Measurements from ENCODE around the gene MAP1LC3B.
"Not testable (repeated sequence)": the region's sequence is repeated elsewhere in the genome, so short reads cannot be mapped to it uniquely, and the experiment has no call there.

MAP1LC3B gene

GRCh38 chr16:87358696-87359095, 33.4 kb upstream of the MAP1LC3B start:
- in situ Hi-C loops (cut with HindIII; ENCODE audit: low pct_ligation_motif_present, low pct_unique_long_range_greater_than_20kb, low sequenced_read_pairs), result no loop called here

DNA sequence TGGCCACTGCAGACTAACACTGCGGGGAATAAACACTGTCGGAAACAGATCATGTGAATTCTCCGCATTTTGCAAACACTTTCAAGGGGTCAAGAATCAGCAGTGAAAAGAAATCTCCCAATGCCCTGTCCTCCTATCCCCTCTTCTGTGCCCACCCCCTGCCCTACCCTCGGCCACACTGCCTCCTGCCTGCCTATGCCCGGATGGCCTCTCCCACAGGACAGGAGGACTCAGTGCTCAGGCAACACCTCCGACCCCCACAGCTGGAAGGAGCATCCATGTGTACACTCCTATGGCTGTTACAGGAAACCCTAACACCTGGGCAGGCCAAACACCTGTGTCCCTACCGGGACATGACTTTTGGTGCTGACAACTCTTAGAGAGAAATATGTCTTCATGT, 33.0 kb upstream of the MAP1LC3B start:
- in situ Hi-C loops (cut with HindIII; ENCODE audit: low pct_ligation_motif_present, low pct_unique_long_range_greater_than_20kb, low sequenced_read_pairs), result no loop called here
- no peak for DNase-seq

More at GRCh38 chr16:87358696-87359095, 33.4 kb upstream of the MAP1LC3B start:
- no peak for DNase-seq

DNA sequence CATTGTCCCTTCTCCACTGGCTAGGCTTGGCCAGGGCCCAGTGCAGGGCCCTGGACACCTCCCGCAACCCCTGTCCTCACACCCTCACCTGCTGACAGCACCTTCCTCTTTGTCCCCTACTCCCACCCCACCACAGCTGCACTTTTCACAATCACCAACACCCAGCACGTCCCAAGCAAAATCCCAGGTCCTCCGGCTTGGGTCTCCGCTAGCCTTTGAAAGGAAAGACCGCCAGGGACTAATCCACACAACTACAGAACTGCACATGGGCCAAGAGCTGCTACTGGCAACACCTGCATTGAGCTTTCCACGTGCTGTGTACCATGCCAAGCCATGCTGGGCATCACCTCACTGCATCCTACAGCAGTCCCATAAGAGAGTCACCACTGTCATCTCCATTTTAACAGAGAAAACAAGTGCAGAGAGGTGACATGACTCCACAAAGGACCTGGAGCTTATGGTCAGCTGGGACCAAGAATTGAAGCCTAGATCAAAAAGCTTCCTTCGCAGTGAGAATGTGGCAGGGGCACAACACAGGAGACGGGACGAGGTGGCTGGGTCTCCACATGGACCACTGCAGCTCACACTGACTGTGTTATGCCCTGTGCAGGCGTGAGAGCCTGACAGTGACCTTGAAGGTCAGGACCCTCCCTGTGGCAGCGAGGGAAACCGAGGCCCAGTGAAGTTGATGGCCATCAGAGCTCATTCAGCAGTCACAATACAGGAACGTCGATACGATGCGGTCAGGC, 31.1 kb upstream of the MAP1LC3B start:
- no peak for DNase-seq
- in situ Hi-C loops (cut with HindIII; ENCODE audit: low pct_ligation_motif_present, low pct_unique_long_range_greater_than_20kb, low sequenced_read_pairs), result no loop called here

DNA sequence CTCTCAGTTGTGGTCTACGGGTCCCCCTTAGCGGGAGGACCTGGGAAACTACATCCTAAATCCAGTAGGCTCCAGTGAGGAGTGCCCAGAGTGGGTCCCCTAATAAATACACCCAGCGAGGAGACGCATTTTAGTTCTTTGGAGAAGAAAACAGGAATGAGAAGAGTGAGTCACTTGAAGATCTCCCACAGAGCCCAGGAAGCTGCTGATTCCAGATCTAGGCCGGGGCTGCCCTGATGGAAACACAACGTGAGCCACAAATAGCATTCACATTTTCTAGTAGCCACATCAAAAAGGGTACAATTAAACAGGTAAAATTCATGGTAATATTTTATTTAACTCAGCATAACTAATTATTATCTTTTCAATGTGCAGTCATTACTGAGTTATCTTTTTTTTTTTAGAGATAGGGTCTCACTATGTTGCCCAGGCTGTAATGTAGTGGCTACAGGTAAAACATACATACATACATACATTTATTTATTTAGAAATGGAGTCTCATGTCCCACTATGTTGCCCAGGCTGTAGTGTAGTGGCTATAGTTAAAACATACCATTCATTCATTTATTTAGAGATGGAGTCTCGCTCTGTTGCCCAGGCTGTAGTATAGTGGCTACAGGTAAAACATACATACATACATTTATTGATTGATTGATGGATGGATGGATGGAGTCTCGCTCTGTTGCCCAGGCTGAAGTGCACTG, 30.1 kb upstream of the MAP1LC3B start:
- in situ Hi-C loops (cut with HindIII; ENCODE audit: low pct_ligation_motif_present, low pct_unique_long_range_greater_than_20kb, low sequenced_read_pairs), result no loop called here

GRCh38 chr16:87362828-87363559, 29.1 kb upstream of the MAP1LC3B start:
- DNase-seq; in situ Hi-C loops (cut with HindIII; ENCODE audit: low pct_ligation_motif_present, low pct_unique_long_range_greater_than_20kb, low sequenced_read_pairs): not testable (repeated sequence)

More for the DNA sequence above, 30.1 kb upstream of the MAP1LC3B start:
- no peak for DNase-seq

DNA sequence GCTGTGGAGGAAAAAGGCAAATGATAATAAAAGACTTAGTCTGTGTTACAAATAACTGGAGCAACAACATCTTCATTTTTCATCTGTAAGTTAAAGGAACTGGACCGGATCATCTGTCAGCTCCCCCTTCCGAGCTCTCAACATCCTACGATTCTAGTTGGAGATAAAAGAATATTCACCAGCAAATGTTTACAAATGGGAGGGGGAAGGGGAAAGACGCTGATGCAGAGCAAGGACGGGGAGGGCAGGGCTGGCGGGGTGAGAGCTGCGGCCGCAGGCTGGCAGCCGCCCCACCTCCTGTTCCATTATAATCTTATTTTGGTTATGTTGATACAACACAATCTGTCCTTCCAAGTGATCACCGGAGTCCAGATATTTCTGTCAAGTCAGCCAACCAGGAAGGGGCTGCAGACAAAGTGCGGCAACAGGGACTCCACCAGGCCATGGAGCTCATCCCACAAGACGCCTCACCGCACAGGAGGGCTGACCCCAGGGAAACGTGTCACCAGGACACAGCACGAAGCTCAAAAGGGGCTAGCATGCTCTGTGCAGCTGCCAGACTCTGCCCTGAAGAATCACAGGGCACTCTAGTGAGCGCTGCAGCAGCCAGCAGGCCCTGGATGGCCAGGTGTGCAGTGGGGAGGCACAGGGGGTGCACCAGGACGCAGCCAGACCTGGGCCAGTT, 28.2 kb upstream of the MAP1LC3B start:
- no peak for DNase-seq
- in situ Hi-C loops (cut with HindIII; ENCODE audit: low pct_ligation_motif_present, low pct_unique_long_range_greater_than_20kb, low sequenced_read_pairs), result no loop called here

DNA sequence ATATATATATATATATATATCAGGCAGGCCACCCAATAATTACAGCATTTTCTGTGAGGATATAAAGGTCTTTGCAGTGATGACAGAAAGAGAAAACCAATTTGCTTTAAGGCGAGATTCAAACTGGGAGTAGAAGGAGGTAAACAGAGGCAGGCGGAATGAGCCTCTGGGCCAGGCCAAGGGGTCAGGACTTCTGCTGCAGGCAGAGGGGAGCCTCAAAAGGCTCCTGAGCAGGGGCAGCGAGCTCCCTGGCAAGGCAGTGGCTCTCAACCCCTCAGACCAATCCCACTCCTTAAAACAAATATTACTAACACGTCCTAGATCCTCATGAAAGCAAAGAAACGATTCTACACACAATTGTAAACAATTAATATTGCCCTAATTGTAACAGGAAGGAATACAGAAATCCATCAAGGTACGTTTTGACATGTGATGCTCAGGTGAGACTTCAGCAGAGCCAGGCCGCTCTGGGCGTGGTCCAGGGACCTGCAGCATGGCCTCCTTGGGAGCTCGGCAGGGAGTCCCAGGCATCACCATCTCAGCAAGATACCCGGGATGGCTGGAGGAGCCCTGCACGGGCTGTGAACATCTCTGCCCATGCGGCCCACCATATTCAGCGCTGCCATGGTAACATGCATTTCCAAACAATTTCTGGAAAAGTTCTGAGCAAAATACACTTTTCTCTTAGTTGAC, 27.0 kb upstream of the MAP1LC3B start:
- in situ Hi-C loops (cut with HindIII; ENCODE audit: low pct_ligation_motif_present, low pct_unique_long_range_greater_than_20kb, low sequenced_read_pairs), result no loop called here
- DNase-seq, result no peak

- in situ Hi-C loops (cut with HindIII; ENCODE audit: low pct_ligation_motif_present, low pct_unique_long_range_greater_than_20kb, low sequenced_read_pairs), result no loop called here
- no peak for DNase-seq
These were observed 25.8 kb upstream of the MAP1LC3B start for GRCh38 chr16:87366288-87366687.

DNA sequence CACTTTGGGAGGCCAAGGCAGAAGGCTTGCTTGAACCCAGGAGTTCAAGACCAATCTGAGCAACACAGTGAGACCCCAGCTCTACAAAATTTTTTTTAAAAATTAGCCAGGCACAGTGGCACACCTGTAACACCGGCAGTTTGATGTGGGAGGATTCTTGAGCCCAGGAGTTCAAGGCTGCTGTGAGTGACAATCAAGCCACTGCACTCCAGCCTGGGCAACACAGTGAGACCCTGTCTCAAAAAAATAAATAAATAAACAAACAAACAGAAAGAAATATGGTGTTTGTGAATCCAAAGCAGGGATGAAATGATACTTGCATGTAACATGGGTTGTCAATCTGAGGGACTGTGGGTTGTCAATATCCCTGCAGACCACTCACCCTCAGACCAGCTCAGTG, 25.2 kb upstream of the MAP1LC3B start:
- DNase-seq, result no peak

GRCh38 chr16:87367529-87367928, 24.6 kb upstream of the MAP1LC3B start:
- no peak for DNase-seq
- in situ Hi-C loops (cut with HindIII; ENCODE audit: low pct_ligation_motif_present, low pct_unique_long_range_greater_than_20kb, low sequenced_read_pairs), result no loop called here

More for the DNA sequence above, 25.2 kb upstream of the MAP1LC3B start:
- in situ Hi-C loops (cut with HindIII; ENCODE audit: low pct_ligation_motif_present, low pct_unique_long_range_greater_than_20kb, low sequenced_read_pairs), result no loop called here

GRCh38 chr16:87368029-87368770, 23.9 kb upstream of the MAP1LC3B start:
- in situ Hi-C loops (cut with HindIII; ENCODE audit: low pct_ligation_motif_present, low pct_unique_long_range_greater_than_20kb, low sequenced_read_pairs), result no loop called here
- no peak for DNase-seq

GRCh38 chr16:87369117-87369765, 22.9 kb upstream of the MAP1LC3B start:
- DNase-seq, result no peak
- in situ Hi-C loops (cut with HindIII; ENCODE audit: low pct_ligation_motif_present, low pct_unique_long_range_greater_than_20kb, low sequenced_read_pairs), result no loop called here

DNA sequence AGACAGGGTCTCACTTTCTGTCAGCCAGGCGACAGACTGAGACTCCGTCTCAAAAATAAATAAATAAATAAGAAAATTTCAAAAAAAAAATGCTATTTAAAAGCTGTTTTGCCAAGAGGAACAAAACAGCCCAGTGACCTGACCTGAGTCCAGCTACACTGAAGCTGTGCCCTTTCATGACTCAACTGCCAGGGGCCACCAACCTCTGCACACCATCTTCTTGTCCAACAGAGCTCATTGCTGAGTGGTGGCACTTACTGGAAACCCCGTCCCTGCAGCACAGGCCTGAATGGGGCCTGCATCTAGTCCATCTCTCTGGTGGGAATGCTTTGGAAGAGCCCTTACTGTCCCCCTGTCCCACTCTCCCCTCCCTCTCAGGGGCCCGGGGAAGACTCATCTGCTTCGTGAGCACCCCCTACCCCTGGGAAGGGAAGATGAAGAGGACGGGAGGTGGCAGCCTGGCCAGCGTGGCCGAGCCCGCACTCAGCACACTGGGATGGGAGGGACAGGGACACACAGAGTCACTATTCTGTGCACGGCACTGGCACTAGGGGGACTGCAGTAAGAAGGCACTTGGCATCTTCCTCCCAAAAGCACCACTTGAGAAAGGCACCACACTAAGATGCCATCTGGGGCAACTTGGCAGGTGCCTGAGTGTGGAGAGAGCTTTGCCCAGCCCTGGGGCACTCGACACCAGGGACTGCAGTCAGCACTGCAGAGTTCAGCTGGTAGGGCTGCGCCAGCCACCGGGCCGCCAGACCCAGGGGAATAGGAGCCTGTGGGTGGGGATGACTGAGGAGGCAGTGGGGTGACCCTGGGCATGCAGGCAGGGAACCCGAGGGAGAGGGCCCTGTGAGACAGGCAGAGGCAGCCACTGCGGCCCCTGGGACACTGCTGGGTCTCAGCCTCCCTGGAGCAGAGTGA, 22.1 kb upstream of the MAP1LC3B start:
- in situ Hi-C loops (cut with HindIII; ENCODE audit: low pct_ligation_motif_present, low pct_unique_long_range_greater_than_20kb, low sequenced_read_pairs), result no loop called here
- DNase-seq, result no peak

GRCh38 chr16:87371261-87371866, 20.8 kb upstream of the MAP1LC3B start:
- in situ Hi-C loops (cut with HindIII; ENCODE audit: low pct_ligation_motif_present, low pct_unique_long_range_greater_than_20kb, low sequenced_read_pairs), result no loop called here
- no peak for DNase-seq

DNA sequence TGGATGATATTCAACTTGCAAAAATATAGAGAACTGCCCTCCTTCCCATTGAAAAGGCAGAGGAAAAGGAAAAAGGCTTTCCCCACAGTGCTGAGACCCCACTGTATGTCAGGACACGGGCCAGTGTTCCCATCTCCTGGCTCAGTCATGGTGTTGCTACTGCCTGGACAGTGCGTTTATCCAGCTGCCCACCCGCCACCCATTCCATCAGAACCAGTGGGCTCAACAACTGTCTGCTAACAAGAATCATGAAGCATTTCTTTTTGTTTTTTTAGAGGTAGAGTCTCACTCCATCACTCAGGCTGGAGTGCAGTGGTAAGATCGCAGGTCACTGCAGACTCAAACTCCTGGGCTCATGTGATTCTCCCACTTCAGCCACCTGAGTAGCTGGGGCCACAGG, 19.8 kb upstream of the MAP1LC3B start:
- in situ Hi-C loops (cut with HindIII; ENCODE audit: low pct_ligation_motif_present, low pct_unique_long_range_greater_than_20kb, low sequenced_read_pairs), result no loop called here
- no peak for DNase-seq

DNA sequence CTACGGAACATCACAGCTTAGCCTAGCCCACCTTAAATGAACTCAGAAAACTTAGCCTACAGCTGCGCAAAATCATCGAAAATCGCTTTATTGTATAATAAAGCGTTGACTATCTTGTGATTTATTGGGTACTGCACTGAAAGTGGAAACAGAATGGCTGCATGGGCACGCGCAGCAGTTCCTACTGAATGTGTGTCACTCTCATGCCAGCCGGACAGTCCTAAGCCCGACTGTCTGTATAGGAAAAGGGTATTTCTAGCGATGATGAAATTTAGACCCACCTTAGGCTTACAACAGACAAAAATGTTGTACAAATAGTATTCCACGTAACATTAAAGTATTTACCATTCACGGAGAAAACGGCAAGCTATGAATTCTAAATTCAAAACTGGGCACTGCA, 17.8 kb upstream of the MAP1LC3B start:
- in situ Hi-C loops (cut with HindIII; ENCODE audit: low pct_ligation_motif_present, low pct_unique_long_range_greater_than_20kb, low sequenced_read_pairs), result no loop called here
- no peak for DNase-seq
